Ecto neural progenitor cell (in vitro differentiated cells): ENCODE measurements around the gene EHHADH.
A peak's percentile ranks its signal among the peaks of the same experiment; 100 is the strongest.
"Not testable (repeated sequence)": the region's sequence is repeated elsewhere in the genome, so short reads cannot be mapped to it uniquely, and the experiment has no call there.

Source experiments
- DNase-seq: peaks from one replicate; pipeline ENCODE4 v3.0.0-alpha.2; 2018; ENCODE audit warnings: low spot score

EHHADH gene

DNA sequence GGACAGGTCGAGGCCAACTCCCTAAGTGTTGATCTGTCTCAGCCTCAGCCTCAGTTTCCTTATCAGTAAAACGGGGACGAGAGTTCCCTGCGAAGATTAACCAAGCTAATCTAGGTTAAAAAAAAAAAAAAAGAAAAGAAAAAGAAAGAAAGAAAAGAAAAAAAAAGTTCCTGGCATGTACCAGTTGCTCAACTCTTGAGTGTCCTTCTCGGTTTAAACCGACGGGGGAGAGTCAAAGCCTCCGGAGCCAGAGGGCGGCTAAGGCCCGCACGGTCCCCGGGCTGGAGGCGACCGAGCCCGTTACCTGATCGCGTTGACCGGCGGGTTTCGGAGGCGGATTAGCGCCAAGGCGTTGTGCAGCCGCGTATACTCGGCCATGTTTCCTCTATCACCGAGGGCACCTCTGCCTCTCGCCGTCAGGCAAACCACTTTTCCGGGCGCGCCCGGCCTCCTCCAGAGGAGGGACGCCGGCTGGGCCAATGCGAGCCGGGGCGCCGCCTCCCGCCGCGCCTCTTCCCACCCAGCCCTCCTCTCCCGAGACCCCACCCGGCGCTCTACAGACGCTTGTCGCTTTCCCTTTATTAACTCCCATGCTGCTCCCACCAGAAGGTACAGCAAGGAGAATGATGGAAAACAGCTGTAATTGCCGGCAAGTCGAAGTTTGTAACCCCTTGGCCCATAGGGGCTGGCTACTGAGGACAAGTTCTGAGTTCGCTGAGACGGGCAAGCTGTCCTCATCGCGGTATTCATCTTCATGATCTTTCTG, at the start of gene EHHADH:
TSS of gene EHHADH (minus strand) at position 405 of the 766 bp plus-strand sequence. CDS start at position 378, 27 bp downstream.
- DNase-seq, result peak; percentile 67

DNA sequence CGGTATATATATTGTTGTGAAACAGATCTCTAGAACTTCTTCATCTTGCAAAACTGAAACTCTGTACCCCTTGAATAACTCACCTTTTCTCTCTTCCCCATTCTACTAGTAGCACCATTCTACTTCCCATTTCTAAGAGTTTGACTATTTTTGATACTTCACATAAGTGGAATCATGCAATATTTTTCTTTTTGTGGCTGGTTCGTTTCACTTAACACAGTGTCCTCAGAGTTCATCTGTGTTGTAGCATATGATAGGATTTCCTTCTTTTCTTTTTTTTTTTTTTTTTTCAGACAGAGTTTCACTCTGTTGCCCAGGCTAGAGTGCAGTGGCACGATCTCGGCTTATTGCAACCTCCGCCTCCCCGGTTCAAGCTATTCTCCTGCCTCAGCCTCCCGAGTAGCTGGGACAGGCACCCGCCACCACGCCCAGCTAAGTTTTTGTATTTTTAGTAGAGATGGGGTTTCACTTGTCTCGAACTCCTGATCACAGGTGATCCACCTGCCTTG, 46.1 kb upstream of the EHHADH start:
- DNase-seq, result not testable (repeated sequence)

DNA sequence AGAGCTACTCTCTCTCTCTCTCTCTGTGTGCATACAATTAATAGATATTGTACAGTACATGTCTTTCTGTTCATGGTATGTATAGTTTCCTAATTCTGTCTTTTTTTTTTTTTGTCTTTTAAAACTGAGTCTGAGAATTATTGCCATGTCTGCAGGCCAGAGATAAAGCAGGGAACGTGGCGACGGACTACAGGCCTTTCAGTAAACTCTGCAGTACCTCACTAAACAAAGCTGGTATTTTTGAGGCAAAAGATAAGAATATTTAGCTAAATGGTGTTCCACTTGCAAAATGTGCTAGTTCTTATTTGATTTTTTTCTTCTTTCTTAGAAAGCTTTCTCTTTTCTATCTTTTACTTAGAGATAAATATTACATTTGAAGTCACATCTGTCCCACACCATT, 44.0 kb upstream of the EHHADH start:
- DNase-seq, result no peak

- DNase-seq, result no peak
These were observed 38.4 kb upstream of the EHHADH start for GRCh38 chr3:185292238-185292637.

- DNase-seq, result no peak
These were observed 36.4 kb upstream of the EHHADH start for GRCh38 chr3:185290266-185290665.

GRCh38 chr3:185283374-185283935, 29.6 kb upstream of the EHHADH start:
- no peak for DNase-seq

- DNase-seq, result peak; percentile 95
These were observed 29.0 kb upstream of the EHHADH start for GRCh38 chr3:185282696-185283373.

DNA sequence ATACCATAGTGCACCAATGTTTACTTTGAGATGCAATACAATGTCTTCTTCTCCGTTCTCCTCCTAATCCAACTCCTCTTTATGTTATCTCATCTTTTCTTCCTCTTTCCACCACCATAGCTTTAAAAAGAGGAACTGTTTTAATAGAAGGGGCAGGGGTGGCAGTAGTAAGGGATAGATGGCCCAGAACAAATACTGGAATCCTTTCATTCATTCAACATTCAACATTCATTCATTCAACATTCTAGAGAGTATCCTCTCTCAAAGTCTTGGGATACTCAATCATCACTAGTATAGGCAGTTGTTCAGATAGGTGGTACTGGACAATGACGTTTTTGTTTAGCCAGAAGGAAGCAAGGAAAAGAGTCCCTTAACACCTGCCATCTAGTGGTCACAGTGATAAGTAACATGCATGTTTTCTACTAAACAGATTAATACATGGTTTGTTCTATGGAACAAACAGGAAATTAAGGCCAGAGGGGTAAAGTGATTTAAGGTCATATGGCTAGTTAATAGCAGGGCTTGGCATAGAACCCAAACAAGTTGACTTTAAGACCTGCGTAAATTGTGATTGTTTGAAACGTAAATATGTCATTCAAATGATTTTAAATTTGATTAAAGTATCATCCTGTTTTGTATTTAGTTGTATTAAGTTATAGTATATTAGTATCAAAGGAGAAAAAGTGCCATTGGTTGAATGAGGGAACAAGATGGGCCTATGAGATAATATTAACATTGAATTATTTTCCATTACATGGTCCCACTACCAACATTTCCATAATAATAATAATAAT, 26.9 kb upstream of the EHHADH start:
- DNase-seq, result no peak

GRCh38 chr3:185279587-185280138, 25.8 kb upstream of the EHHADH start:
- no peak for DNase-seq

DNA sequence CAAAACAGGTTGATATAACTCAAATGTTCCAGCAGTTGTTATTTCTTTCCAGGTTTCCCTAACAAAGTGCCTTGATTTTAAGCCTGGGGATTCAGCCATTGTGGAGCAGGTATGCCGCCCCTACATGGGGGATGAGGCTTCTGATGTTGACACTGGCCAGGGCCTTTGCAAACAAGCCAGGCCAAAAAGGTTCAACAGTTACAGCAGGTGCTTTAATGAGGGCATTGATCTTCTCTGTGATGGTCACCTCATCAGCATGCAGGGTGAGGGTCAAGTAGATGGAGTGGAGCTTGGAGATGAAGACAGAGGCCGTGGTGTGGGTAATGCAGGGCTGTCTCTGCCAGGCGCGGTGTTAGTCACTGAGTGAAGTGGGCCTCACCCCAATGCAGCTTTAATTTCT, 22.6 kb upstream of the EHHADH start:
- no peak for DNase-seq

- DNase-seq, result no peak
These were observed 18.2 kb upstream of the EHHADH start for GRCh38 chr3:185272033-185272432.

DNA sequence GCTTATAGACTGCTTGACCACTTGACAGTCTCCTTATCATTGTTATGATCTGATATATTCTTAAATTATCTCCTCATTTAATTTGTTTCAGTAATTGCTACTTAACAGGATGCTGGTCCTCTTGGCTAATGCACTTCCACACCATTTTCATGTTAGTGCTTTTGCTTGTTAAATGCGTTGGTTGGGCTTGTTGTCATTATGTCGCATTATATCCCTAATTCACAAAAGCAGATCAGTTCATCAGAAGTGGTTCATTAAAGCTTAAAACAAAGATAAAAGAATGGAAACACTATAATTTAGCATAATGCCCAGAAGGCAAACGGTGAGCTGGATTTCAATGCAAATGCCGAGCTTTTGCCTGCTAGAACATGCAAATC, 17.1 kb upstream of the EHHADH start:
- DNase-seq, result no peak

DNA sequence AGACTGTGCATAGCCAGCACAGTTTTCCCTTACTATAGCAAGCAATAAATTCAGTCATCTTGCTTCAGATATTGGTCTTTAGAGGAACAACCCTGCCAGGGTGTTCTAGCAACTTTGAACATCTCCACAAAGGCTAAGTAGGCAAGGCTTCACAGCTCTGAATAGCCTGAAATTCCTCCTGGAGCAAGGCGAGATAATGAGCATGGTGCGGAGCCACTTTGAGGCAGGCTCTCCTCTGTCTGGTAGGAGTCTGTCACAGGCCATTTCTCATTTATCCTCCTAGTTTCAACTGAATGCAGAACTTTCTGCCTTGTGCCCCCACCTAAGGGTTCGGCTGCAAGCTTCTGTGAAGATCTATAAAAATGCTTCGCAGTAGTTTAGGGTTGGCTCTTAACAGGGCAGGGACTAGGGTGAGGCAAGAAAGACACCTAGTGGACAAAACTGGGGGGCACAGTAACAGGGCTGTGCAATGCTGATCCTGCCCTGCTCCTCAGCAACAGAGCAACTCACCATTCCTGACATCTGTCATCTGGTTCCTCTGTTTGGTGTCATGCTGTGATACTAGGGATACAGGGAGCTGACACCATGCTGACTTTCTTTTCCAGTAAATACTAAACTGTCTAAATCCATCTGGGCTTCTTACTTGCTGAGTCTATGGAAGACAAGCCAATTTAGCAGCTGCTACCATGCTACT, 16.6 kb upstream of the EHHADH start:
- DNase-seq, result peak; percentile 52

- DNase-seq, result no peak
These were observed 14.5 kb upstream of the EHHADH start for GRCh38 chr3:185268194-185268962.

GRCh38 chr3:185267193-185267592, 13.3 kb upstream of the EHHADH start:
- no peak for DNase-seq

- no peak for DNase-seq
These were observed 11.2 kb upstream of the EHHADH start for GRCh38 chr3:185264849-185265553.

DNA sequence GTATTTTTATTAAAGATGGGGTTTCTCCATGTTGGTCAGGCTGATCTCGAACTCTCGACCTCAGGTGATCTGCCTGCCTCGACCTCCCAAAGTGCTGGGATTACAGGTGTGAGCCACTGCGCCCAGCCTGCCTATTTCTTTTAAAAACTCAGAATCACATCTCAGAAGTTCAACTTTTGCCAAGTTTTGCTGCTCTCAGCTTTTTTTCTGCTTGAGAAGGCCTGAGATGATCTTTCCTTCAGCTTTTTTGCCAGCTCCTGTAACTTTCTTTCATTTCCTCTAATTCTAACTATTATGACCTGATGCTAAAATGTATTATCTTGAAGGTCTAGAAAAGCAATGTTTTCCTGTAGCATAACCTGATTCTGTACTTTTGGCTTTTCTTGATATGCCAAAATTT, 9.6 kb upstream of the EHHADH start:
- no peak for DNase-seq

DNA sequence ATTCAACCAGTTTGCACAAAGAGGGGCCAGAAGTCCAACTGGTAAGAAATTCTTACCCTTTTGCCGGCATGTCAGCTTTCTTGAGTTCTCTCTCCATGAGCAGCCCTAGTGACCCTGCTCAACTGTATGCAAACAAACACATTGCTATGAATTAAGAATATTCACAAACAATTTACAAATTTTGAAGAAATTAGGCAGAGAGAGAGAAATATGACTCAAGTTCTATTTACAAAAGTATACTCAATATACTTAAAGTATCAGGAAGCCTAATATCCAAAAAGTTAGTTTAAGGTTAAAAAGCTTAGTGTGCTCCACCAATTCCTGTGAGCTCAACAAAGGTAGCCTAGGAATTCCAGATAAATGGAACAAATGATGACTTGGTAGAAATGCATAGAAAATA, 3.5 kb upstream of the EHHADH start:
- no peak for DNase-seq

DNA sequence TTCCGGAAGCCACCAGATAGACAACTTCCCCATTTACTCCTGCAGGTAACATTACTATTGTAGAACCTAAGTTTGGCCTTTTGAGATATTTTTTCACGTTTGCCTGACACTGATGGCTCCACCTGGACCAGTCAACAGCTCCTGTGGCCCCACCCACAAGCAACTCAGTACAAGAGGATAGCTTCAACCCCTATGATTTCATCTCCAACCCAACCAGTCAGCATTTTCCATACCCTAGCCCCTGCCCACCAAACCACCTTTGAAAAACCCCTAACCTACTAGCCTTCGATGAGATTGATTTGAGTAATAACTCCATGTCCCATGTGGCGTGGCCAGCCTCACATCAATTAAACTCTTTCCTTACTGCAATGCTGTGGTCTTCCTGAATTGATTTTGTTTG, 950 bp upstream of the EHHADH start:
- DNase-seq, result no peak

- DNase-seq, result not testable (repeated sequence)
These were observed 716 bp downstream of the EHHADH start for GRCh38 chr3:185253133-185253532.
